GM19467 (cell line): Measurements from ENCODE around the gene TREX2.

Experiments
- ATAC-seq: cut with Tn5 transposase; IDR thresholded peaks from one replicate; pipeline ENCODE4 v1.9.1; 2021; ENCODE audit warnings: mild to moderate bottlenecking, moderate library complexity; ENCODE audit not compliant: unreplicated experiment

Gene TREX2, protein sequence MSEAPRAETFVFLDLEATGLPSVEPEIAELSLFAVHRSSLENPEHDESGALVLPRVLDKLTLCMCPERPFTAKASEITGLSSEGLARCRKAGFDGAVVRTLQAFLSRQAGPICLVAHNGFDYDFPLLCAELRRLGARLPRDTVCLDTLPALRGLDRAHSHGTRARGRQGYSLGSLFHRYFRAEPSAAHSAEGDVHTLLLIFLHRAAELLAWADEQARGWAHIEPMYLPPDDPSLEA

DNA sequence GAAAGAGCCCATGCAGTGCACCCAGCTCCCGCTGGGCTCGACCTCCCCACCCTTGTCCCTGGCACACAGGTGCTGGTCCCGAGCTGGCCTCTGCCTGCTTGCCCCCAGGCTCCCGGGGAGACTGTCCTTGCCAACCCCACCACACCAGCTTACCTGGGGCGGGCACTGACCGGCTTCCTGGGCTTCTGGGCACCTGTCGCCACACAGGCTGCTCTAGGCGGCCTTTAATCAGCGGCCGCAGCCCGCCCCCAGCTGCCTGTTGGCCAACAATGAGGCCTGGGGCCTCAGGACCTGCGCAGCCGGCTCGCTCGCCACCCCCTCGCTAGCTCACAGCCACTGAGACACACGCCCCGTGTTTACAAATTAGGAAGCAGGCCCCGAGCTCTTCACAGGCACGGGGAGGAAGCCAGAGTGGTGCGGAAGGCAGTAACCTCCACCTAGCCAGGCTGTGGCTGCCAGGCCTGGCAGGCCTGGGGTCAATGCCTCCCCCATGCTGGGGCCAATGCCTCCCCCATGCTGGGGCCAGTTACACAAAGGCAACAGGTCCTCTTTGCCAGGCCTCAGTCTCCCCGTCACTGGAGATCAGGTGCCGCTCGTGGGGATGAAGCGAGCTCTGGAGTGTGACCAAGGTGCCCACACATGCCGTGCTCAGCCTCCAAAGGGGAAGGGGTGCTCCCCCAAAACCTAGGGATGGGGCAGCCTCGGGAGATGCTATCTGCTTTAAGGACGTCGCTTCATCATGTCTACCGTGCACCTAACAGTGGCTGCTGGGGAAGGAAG is at the start of gene TREX2:
TREX2 (minus strand) TSS at position 201 of the 780 bp plus-strand sequence. CDS start 626 bp downstream, outside the sequence.
- no peak for ATAC-seq

DNA sequence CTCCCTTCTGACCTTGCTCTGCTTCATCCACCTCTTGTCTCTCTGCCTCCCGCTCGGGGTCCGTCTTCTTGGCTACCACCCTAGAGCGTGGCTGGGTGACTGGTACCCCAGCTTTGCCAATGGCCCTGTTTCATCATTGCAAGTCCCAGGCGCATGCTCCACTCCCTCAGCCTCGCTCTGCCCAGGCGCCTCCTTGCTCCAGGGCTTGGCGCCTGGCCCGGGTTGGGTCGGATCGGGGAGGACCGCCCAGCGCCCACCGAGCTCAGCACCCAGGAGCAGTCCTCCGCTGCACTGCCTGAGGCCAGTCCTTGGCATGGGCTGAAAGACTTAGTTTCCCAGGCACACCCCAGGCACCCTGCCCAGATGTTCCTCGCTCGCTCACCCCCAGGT is 49.5 kb upstream of the TREX2 start:
- ATAC-seq = no peak

DNA sequence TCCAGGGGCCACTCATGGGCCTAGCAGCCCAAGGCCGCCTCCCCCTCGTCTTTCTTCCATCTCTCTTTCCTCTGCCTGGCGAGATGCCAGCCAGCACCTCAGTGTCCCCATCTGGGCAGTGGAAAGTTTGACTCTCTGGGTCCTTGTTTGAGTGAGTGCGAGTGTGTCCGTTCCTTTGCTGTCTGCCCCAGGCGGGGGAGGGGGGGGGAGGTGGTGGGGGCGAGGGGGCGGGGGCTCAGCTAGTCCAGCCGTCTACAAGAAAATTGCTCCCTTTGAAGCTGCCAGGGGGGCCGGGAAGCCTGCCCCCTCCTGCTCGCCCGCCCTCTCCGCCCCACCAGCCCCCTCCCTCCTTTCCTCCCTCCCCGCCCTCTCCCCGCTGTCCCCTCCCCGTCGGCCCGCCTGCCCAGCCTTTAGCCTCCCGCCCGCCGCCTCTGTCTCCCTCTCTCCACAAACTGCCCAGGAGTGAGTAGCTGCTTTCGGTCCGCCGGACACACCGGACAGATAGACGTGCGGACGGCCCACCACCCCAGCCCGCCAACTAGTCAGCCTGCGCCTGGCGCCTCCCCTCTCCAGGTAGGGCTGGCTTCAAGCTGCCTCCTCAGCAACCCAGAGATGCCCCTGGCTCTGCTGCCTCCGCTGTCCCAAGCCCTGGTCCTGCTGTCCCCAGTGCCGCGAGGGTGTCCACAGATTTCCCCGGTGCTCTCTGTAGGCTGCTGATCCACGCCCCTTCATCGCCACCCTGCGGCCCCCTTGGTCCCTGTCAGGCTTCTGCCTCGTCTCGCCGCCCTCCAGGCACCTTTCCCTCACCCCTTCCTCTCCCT is 48.9 kb upstream of the TREX2 start, which contains the start of gene BGN:
BGN (plus strand) TSS at position 440 of the 821 bp plus-strand sequence. CDS start 9,652 bp downstream, outside the sequence.
- no peak for ATAC-seq

DNA sequence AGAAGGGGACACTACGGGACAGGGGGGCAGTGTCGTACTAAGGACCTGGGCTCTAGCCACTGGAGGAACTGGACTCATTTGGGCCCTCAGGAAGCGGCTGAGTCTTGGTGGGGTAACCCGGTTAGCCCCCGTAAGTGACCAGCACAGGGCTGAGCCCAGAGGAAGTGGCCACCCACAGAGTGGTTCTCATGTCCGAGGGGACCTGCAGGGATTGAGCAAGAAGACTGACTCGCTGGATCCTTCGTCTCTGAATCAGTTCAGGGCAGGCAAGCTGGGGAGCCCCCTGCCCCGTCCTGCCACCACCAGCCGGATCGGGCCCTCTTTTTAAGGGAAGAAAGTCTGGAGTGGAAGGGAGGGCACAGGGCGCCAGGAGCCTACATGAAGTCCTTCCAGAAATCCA is 48.2 kb upstream of the TREX2 start:
- no peak for ATAC-seq

DNA sequence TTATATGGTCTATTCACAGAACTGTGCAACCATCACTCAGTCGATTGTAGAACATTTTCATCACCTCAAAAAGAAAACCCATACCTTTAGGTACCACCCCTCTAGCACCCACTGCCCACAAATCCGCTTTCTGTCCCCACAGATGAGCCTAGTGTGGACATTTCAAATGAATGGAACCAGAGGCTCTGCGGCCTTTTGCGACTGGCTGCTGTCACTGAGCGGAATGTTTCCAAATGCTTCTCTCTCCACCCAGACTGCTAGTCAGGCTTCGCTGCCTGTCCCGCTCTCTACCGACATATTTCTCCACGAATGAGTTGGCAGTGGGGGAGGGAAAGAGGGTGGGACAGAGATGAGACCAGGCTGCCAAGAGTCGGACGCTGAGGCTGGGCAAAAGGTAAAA is 47.2 kb upstream of the TREX2 start:
- ATAC-seq = no peak

DNA sequence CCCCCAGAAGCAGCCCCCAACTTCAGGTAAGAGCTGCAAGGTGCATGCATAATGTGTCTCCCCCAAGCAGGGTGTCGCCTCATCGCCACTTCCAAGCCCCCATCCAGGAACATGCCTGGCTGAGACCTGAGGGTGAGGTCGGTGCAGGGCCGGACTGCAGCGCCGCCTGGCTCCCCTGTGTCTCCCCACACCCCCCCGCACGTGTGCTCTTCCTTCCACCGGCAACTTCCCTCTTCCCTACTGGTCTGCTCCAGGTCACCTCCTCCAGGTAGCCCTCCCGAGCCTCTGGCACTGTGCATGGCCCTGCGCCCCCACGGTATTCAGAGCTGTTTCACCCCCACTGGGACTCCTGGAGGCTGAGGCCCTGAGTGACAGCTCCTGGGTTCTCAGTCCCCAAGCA is 46.7 kb upstream of the TREX2 start:
- no peak for ATAC-seq

DNA sequence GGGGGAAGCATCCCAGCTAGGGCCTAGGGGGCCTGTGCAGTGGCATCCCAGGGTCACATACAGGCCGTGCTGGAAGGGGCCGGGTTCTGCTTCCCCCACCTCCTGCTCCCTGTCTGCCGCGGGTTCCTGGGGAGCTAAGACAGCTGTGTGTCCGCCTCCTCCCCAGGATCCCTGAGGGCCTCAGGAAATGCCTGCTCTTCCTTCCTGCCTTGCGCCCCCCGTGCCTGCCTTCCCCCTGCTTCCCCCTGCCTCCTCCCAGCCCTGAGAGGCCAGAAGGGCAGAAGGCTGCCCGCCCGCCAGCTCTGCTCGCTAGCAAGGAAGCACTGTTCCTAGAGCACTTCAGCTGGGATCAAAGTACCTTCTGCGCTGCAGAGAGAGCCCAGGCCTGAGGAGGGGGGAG is 46.1 kb upstream of the TREX2 start:
- ATAC-seq = no peak

DNA sequence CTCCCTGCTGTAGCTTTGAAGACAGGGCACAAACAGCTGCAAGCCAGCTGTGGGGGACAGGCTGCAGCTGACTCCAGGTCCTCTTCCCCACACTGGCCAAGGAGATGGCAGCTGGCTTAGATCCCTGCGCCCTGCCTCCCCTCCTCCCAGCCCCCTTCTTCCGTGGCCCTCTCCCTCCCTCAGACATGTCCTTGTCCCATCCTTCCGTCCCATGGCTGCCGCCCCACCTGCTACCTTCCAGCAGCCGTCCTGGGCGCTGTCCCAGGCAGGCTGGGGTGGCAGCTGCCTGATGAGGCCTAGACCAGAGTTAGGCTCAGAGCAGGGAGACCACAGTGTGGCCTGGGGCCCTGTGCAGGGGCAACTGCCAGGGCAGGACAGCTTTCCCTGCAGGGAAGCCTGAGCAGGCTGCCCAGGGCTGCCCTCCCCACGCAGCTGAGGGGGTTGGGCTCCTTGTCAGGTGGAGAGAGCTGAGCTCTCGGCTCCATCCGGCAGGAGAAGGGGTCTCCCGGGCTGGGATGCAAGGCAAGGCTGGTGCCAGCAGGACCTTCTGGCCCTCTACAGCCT is 45.6 kb upstream of the TREX2 start:
- no peak for ATAC-seq

DNA sequence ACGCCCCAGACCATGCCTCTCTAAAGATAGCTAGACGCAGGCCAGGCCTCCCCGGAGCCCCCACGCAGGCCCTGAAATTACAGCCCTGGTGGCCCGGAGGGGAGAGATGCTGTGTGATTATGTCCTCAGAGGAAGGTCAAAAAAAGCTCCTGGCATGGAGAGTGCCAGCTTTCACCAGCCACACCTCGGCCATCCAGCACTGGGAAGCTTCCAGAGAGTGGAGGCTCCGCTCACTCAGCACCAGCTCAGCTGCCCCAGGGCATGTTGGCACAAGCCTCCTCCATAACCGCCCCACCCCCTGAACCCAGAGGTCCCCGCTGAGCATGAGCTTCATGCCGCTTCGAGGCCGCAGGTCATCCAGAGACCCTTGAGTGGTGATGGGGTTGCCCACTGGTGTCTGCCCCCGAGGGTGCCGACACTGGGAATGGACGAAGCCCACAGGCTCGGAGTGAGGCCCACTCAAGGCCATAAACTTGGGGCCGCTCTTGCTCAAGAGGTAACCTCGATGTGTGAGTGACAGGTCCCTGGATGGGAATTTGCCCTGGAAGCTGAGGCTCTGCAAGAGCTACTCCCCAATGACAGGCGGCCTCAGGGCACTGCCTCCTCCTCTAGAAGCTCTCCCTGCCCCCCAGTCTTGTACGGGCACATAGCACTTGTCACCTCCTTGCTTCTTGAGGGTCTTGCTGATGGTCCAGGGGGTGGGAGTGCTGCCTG is 44.5 kb upstream of the TREX2 start:
- no peak for ATAC-seq

DNA sequence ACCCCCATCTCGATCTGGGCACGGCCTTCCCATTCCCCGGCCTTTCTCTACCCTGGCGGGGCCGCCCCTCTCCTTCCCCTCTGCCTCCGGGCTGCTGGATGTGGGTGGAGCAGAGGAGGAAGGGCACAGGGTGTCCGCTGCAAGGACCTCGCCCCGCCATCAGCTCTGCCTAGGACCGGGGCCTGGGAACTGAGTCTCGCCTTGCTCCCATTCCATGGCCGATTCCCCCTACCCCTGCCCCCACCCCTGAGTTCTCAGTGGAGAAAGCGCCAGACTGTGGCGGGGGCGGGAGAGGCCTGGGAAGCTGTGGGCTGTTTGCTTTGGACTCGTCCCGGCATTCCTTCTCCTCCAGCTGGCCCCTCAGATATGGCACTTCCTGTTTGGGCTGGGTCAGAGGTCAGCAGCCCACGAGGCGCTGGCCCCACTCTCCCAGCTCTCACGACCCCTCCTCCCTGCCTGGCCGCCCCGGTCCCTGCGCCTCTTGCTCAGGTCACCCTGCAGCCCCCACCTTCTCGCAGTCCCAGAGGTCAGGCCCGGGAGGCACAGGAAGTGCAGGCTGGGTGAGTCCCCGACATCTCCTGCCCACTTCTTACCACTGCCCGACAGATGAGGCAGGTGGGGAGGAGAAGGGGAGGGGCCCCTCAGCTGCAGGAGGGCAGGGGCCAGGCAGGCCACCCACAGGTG is 42.5 kb upstream of the TREX2 start:
- ATAC-seq = no peak

DNA sequence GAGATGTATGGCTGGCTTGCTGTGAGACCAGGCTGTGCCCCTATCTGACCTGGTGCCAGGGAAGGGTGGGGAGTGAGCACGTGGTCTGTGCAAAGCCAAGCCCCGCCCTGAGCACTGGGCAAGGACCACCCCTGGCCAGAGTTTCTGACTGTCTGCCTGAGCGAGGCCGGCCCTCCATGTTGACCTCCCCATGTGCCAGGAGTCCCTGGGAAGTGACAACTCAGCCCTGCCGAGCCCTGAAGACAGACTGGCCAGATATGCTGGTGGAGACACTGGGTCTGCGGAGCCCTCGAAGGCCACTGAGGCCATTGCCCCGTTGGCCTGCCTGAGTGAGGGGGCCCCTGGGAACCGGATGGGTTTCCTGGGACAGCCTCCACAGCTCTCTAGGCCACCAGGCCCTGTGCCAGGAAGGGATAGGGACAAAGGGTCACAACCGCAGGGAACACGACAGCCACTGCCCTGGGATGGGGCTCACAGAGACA is 41.8 kb upstream of the TREX2 start:
- ATAC-seq = no peak

DNA sequence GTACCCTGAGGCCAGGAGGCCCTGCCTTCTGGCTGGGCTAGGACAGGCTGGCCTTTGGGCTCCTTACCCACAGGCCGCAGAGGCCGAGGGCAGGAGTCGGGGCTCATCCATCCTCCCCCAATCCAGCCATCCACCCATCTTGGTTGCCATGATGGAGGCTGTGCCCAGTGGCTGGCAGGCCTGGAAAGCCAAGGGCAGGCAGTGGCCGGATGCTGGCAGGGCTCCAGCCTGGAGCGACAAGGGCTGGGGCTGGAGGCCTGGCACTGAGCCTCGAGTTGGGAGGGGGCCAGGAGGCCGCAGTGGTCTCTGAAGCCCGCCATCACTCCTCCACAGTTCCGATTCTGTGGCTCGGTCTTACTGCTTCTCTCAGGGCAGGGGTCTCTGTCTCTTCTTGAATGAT is 40.3 kb upstream of the TREX2 start:
- no peak for ATAC-seq

DNA sequence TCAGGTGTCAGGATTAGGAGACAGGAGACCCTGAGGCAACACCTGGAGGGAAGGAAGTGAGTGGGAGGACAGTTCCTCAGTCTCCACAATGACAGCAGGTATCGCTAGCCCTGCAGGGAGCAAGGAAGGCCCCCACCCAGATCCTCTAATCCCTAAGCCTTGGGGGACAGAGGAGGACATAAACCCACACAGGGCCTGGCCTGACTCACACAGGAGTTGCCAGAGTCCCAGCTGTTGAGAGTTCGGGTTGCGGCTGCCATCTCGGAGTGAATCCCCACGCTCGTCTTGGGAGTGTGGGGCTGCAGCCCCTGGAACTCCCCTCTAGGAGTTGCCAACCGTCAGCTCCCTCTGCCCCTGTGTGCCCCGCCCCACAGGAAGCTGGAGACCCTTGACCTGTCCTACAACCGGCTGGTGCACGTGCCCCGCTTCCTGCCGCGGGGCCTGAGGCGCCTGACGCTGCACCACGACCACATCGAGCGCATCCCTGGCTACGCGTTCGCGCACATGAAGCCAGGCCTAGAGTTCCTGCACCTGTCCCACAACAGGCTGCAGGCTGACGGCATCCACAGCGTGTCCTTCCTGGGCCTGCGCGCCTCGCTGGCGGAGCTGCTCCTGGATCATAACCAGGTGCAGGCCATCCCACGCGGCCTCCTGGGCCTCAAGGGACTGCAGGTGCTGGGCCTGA is 39.7 kb upstream of the TREX2 start:
- no peak for ATAC-seq

DNA sequence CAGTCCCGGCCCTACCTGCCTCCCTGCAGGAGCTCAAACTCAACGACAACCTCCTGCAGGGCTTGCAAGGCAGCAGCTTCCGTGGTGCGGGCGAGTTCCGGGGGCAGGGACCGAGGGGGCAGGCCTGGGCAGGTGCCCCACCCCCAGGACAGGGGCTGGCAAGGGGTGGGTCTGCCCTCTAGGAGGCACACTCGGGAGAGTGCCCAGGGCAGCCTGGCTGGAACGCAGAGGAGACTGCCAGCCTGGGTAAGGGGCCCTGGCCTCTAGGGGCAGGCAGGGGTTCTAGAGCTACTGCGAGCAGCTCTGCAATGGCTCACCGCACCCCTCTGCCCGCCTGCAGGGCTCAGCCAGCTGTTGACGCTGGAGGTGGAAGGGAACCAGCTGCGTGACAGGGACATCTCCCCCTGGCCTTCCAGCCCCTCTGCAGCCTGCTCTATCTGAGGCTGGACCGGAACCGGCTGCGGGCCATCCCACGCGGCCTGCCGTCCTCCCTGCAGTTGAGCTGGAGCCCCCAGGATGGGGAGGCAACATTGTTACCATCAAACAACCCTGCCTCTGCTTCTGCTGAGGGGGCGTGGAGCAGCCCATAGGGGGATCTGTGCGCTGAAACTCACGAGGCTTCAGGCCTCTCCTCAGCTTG is 36.6 kb upstream of the TREX2 start:
- ATAC-seq = no peak

DNA sequence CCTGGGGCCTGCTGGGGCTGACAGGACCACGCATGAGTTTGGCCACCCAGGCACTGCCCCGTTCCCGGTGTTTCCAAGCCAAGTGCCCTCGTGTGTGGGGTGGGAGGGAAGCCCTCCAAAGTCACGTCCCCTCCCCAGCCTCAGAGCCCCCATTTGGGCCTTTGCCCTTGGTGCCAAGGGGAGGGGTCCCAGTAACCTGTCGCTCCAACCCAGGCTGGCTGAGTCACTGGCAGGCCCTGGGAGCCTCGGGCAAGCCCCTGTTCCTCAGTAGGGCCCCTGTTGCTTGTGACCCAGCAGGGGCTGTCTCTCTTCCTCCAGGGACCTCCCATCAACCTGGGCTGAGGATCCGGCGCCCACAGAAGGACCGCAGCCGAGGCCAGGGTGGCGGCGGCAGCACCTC is 35.2 kb upstream of the TREX2 start:
- no peak for ATAC-seq

DNA sequence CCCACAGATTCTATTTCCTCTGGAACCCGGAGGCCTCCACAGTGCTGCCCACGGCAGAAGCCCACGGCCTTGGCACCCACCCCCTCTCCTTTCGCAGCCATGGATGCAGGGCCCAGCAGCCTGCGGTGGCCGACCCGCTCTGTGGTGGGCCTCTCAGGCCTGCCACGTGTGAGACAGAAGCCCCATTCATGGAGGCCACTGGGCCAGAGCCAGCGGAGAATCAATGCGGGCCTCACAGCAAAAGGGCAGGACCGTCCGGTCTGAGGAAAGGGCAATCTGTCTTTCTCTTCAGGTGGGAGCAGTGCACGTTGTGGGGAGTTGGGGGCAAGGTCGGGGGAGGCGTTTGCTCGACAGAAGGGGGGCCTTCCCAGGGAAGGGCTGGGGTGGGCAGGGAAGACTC is 32.9 kb upstream of the TREX2 start:
- ATAC-seq = no peak

DNA sequence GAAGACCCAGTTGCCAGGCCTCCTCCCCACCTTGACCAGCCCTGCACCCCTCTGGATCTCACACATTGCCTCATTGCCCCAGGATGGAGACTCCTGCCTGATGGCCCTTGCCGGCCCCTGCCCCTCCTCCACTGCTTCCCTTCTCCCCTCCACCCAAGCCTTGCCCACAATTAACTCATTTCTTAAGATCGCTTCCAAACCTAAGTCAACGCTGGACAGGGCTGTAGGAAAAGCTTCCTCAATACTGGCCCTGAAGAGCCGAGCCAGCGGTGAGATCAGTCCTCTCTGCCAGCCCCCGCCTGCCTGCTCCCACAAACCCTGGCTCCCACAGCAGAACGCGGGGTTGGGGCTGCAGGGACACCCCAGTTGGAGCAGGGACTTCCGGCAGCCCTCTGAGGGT is 32.0 kb upstream of the TREX2 start:
- no peak for ATAC-seq

DNA sequence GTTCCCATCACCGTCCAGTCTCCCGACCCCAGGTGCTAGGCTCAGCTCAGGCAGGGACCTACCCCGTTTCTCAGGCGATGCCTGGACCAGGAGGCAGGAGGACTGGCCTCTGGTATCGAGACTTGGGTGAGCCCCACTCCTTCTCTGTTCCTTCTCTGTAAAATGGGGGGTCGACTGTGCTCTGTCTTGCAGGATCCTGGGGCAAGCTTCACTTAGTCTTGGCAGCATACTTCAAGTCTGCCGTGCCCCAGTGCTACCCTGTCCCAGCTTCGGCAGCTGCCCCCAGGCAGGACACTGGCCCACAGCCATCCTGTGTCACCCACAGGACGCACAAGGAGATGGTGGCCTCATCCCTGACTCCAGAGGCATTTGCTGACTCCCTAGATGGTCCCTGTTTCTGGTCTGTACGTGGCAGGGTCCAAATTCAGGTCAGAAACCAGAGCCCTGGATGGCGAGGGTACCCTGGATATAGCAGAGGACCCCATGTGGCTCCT is 31.6 kb upstream of the TREX2 start:
- ATAC-seq = no peak
